Measurements from ENCODE around the gene OTOA.

DNA sequence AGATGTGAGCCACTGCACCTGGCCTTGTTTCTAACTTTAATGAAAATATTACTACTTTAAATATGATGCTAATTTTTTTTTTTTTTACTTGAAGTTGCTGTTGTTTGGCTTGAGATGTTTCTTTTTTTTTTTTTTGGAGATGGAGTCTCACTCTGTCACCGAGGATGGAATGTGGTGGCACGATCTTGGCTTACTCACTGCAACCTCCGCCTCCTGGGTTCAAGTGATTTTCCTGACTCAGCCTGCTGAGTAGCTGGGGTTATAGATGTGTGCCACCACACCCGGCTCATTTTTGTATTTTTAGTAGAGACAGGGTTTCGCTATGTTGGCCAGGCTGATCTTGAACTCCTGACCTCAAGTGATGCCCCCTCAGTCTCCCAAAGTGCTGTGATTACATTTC, 35.0 kb upstream of the OTOA start:
- TF ChIP-seq POLR2A (IDR thresholded peaks at IDR 0.05; ENCODE audit: low read depth, low read length), result no peak
- no peak for TF ChIP-seq TAF1 (IDR thresholded peaks at IDR 0.05; ENCODE audit: borderline replicate concordance, low read depth, low read length)
- no peak for TF ChIP-seq POLR2AphosphoS5 (IDR thresholded peaks at IDR 0.05; ENCODE audit: low read depth, low read length)
